ENCODE results near the gene MAST2. TPM values are rescaled to one million over a fixed set of nuclear protein-coding genes. Genes with fewer than 3 reads are reported as not detected.

Gene MAST2
- total RNA-seq, 1 experiment from 2014 or later: 38.4 TPM

- no peak overlapping the region for H3K4me3 ChIP-seq (ENCODE audit: low read depth, low read length, poor library complexity, severe bottlenecking)
- no peaks in the 10 kb centered on the region for H3K27me3 ChIP-seq (replicated peaks; ENCODE audit: insufficient read depth, low read depth, low read length, poor library complexity)
- CTCF ChIA-PET: no interaction called here
- H3K36me3 ChIP-seq (ENCODE audit: insufficient read depth, low read length, poor library complexity, severe bottlenecking): no peaks in the 10 kb centered on the region
- peaks cover 5% of the 10 kb centered on the region for H3K4me1 ChIP-seq (ENCODE audit: insufficient read depth, low read length, poor library complexity, severe bottlenecking)
- H3K9me3 ChIP-seq (ENCODE audit: low read depth, low read length, poor library complexity, severe bottlenecking): no peaks in the 10 kb centered on the region
- intact Hi-C loops (cut with micrococcal nuclease; ENCODE audit: unreplicated experiment): no loop called here
- no peak overlapping the region for H3K27ac ChIP-seq (ENCODE audit: low read depth, low read length, poor library complexity, severe bottlenecking)
- no peak for DNase-seq (ENCODE audit: low spot score)
- TF ChIP-seq CTCF (conservative IDR thresholded peaks at IDR 0.05; ENCODE audit: low read depth, low read length): no peak
- TF ChIP-seq EZH2 (IDR thresholded peaks at IDR 0.05; ENCODE audit: borderline replicate concordance, low read depth, low read length, poor library complexity, severe bottlenecking): no peak
- POLR2A ChIA-PET (ENCODE audit: low non-redundant PET): no interaction called here
- no TSS peak for BruUV-seq (replicated peaks)
Observed at GRCh38 chr1:45913731-45914501, 110.5 kb downstream of the MAST2 start.

GRCh38 chr1:45914836-45915235 lies 111.4 kb downstream of the MAST2 start:
- DNase-seq (ENCODE audit: low spot score): no peak
- H3K4me3 ChIP-seq (ENCODE audit: low read depth, low read length, poor library complexity, severe bottlenecking): no peak overlapping the region
- TF ChIP-seq CTCF (conservative IDR thresholded peaks at IDR 0.05; ENCODE audit: low read depth, low read length) (no peak), EZH2 (IDR thresholded peaks at IDR 0.05; ENCODE audit: borderline replicate concordance, low read depth, low read length, poor library complexity, severe bottlenecking) (no peak)
- no peaks in the 10 kb centered on the region for H3K27me3 ChIP-seq (replicated peaks; ENCODE audit: insufficient read depth, low read depth, low read length, poor library complexity)
- no peaks in the 10 kb centered on the region for H3K9me3 ChIP-seq (ENCODE audit: low read depth, low read length, poor library complexity, severe bottlenecking)
- CTCF ChIA-PET: no interaction called here
- H3K36me3 ChIP-seq (ENCODE audit: insufficient read depth, low read length, poor library complexity, severe bottlenecking): no peaks in the 10 kb centered on the region
- no peaks in the 10 kb centered on the region for H3K4me1 ChIP-seq (ENCODE audit: insufficient read depth, low read length, poor library complexity, severe bottlenecking)
- intact Hi-C loops (cut with micrococcal nuclease; ENCODE audit: unreplicated experiment): no loop called here
- BruUV-seq (replicated peaks): no TSS peak
- no peak overlapping the region for H3K27ac ChIP-seq (ENCODE audit: low read depth, low read length, poor library complexity, severe bottlenecking)
- POLR2A ChIA-PET (ENCODE audit: low non-redundant PET): no interaction called here

- Histone ChIP-seq H3K9me3 (ENCODE audit: low read depth, low read length, poor library complexity, severe bottlenecking) (no peaks in the 10 kb centered on the region), H3K4me1 (ENCODE audit: insufficient read depth, low read length, poor library complexity, severe bottlenecking) (no peaks in the 10 kb centered on the region), H3K4me3 (ENCODE audit: low read depth, low read length, poor library complexity, severe bottlenecking) (no peak overlapping the region), H3K27ac (ENCODE audit: low read depth, low read length, poor library complexity, severe bottlenecking) (no peak overlapping the region), H3K27me3 (replicated peaks; ENCODE audit: insufficient read depth, low read depth, low read length, poor library complexity) (no peaks in the 10 kb centered on the region), H3K36me3 (ENCODE audit: insufficient read depth, low read length, poor library complexity, severe bottlenecking) (no peaks in the 10 kb centered on the region)
- ChIA-PET POLR2A (ENCODE audit: low non-redundant PET) (no interaction called here), CTCF (no interaction called here)
- intact Hi-C loops (cut with micrococcal nuclease; ENCODE audit: unreplicated experiment): no loop called here
- no TSS peak for BruUV-seq (replicated peaks)
- TF ChIP-seq EZH2 (IDR thresholded peaks at IDR 0.05; ENCODE audit: borderline replicate concordance, low read depth, low read length, poor library complexity, severe bottlenecking) (no peak), CTCF (conservative IDR thresholded peaks at IDR 0.05; ENCODE audit: low read depth, low read length) (no peak)
- DNase-seq (ENCODE audit: low spot score): no peak
Observed at GRCh38 chr1:45922374-45922773, 119.0 kb downstream of the MAST2 start.

All from A673 (cell line).